HG03066 (cell line): Measurements from ENCODE around the gene ACTL7B.
"Not testable (repeated sequence)": the region's sequence is repeated elsewhere in the genome, so short reads cannot be mapped to it uniquely, and the experiment has no call there.

Experiments
- ATAC-seq: cut with Tn5 transposase; IDR thresholded peaks from one replicate; pipeline ENCODE4 v1.9.1; 2021; ENCODE audit warnings: low read depth; ENCODE audit not compliant: unreplicated experiment

Gene ACTL7B

DNA sequence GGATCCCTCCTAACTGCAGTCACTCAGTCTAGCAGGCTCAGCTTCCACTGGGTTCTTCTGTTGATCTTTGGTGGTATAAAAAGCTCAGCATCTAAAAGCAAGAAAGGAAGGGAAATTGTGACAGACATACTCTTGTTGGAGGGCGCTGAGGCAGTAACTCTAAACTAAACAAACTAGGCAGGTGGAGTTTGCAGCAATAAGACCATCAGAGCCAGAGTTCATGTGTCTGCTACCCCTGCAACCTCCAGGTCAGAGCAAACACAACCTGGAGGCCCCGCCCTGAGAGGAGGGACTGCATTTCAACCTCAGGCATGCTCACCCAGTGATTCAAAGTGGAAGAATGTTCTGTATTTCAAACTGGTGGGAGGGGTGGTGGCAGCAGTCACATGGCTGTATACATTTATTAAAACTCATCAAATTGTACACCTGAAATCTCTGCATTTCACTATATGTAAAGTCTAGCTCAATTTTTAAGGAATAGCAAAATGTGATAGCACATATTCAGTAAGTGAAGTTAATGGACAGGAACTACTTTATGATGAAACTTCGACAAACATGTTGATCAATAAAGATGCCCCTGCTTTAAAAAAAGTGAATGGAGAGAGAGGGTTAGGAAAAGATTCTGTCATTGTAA, 13.4 kb upstream of the ACTL7B start:
- ATAC-seq: no peak

- ATAC-seq: no peak
These were observed 12.0 kb upstream of the ACTL7B start for GRCh38 chr9:108867829-108868228.

GRCh38 chr9:108867116-108867515, 11.3 kb upstream of the ACTL7B start:
- ATAC-seq: no peak

GRCh38 chr9:108866001-108866420, 10.2 kb upstream of the ACTL7B start:
- ATAC-seq: no peak

DNA sequence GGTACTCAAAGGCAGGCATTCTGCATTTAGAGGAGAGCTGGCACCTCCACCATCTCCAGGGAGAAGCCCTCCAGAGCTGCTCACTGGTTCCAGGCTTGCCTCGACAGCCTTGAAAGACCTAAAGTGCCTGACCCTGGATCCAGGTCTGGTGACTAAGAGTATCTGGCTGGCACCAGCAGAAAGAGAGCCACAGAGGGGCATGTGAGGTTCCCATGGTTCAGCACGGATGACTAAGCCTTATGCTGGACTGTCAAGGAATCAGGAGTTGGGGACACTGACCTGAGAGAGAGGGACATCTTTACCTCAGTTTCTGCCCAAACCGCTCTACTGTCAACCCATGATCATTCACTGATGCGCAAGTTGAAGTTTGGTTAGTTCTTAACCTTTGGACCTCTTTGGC, 9.3 kb upstream of the ACTL7B start:
- no peak for ATAC-seq

DNA sequence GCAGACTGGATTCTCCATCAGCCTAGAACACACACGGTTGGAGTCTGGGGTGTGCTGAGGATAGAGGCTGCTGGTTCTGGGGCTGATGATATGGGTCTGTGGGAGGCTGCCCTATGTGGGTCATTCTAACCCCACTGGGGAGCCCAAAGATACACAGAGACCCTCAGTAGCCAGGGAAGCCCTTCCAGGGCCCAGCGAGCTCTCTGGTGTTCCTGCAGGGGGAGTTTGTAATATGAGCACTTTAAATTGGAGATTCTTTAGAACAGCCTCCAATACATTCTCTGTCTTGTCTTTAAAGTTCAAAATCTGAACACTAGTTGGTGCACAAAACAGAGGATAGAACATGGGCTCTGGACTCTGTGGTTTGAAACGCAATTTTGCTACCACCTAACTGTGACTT, 8.7 kb upstream of the ACTL7B start:
- no peak for ATAC-seq

DNA sequence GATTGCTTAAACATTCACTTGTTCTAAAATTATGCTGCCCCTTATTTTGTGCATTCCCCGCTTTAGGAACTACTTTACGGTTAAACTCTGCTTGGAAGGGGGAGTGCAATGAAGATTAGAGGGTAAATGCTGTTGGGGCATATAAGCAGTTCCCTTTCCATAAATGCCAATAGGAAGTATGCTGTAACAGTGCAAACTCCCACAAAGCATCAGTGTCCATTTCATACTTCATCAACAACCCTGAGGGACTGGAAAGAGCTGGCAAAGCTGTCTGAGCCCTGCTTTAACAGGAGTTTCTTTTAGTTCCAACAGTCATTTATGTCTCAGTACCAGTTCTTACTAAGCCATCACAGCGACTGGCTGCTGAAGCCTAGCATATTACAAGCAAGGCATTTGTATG, 8.1 kb upstream of the ACTL7B start:
- ATAC-seq: no peak

- ATAC-seq: no peak
These were observed 6.2 kb upstream of the ACTL7B start, which contains the start of gene ACTL7A for GRCh38 chr9:108861997-108862396. Gene ACTL7A (plus strand): TSS chr9:108862266. CDS start chr9:108862323, 57 bp downstream.

- no peak for ATAC-seq
These were observed 5.7 kb upstream of the ACTL7B start for GRCh38 chr9:108861464-108861863.

DNA sequence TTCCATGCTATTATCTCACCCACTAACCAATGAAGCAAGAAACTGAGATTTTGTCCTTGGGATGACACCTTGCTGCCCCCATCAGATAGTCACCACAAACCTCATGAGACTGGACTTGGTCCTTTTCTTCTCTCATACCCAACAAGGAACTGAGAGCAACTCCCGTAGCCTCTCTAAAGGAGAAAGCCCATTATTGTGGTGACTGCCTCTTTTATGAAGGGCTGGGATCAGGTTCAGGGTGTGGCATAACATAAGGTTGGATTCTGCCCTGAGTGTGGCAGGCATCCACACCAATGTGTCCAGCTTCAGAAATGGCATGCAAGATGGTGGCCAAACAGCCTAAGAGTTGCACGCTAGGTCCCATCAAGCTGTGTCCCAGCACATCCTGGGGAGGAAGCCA, 5.0 kb upstream of the ACTL7B start:
- no peak for ATAC-seq

DNA sequence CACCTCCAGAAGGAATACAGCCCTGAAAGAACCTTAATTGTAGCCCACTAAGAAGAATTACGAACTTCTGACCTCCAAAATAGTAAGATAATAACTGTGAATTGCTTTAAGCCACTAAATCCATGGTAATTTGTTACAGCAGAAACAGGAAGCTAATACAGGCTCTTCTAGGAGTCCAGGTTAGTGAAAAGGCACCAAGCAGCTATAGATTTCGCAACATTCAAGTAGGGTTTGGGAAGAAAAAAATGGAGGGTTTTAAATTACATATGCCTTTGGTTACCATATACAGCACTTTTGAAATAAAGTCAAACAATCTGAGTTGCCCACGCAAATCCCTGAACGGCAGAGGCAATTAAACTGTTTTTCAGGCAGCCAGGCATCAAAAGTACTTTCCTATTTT, 4.6 kb upstream of the ACTL7B start:
- no peak for ATAC-seq

GRCh38 chr9:108859459-108860114, 3.8 kb upstream of the ACTL7B start:
- peak; percentile 79 for ATAC-seq

DNA sequence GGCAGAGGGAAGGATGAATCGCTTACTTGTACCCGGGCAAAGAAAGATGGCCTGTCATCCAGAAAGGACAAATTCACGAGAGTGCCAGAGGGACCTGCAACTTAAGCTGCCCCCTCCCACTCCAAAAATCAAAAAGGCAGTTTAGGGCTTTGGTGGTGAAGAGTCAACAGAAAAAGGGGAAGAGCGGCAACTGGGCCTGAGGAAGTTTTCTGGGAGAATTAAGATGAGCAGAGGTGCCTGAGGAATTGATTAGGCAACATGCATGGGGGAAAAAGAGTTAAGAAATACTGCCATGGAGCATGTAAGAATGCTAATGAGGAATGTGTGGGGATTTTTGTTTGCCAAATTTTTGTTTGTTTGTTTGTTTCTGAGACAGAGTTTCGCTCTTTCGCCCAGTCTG, 1.8 kb upstream of the ACTL7B start:
- ATAC-seq: no peak

DNA sequence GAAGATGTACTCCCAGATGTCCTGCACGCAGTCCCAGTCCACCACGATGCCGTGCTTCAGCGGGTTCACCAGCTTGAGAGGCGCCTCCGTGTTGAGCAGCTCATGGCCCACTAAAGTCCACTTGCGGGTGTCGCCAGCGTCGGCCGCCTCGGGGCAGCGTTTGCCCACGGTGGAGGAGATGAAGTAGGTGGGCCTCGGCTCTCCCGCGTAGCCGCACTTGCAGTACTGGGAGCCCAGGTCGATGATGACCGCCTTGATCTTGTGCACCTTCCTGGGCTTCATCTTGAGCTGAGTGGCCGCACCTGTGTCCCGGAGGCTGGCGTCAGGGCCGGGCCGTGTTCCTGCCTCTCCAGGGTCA, 278 bp downstream of the ACTL7B start:
- ATAC-seq: no peak

DNA sequence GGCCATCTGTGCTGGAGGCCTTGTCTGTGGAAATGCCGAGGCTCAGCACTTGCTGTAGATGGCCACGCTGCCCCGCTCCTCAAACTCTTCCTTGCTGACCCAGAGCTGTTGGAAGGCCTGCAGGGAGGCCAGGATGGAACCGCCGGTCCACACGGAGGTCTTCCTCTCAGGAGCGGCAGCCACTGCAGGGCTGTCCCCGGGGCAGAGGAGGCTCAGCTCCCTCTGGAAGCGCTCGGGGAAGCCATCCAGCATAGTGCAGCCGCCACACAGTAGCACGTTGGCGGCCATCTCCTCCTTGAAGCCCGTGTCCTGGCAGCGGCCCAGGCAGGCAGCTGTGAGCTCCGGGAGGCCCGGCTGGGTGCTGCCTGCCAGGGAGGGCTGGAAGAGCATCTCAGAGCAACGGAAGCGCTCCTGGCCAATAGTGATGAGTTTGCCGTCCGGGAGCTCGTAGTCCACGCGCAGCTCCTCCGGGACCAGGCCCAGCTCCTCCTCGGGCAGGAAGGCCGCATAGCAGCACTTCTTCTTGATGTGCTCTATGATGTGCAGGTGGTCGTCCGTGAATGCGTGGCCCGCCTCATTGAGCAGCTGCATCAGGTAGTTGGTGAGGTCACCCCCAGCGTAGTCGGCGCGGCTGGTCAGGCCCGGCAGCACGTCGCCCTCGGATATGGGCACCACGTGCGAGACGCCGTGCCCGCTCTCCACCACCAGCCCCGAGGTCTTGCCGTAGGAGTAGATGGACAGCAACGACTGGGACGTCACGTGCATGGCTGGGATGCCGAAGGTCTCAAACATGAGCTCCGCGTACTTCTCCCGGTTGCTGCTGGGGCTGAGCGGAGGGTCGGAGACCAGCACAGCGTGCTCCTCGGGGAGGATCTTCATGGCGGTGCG, 901 bp downstream of the ACTL7B start:
- no peak for ATAC-seq

GRCh38 chr9:108854094-108854493, 1.7 kb downstream of the ACTL7B start:
- no peak for ATAC-seq

DNA sequence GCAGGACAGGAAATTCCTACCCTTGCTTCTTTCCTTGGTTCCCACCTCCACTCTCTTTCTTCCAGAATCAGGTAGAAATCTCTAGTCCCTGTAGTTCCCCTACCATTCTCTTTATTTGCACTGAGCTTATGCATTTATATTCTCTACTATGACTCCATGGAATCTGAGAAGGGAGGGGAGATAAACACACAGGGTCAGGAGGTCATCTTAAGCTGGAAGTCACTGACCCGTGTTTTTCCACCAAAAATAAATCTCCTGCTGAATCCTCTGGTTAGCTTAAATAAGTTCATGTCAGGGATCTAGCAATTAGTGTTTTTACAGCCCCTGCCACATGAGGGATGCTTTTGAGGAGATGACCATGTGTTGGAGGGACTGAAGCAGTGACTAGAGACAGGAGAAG, 3.7 kb downstream of the ACTL7B start:
- ATAC-seq: no peak

GRCh38 chr9:108851138-108851537, 4.6 kb downstream of the ACTL7B start:
- ATAC-seq: no peak

- ATAC-seq: no peak
These were observed 5.4 kb downstream of the ACTL7B start for GRCh38 chr9:108850293-108850897.

DNA sequence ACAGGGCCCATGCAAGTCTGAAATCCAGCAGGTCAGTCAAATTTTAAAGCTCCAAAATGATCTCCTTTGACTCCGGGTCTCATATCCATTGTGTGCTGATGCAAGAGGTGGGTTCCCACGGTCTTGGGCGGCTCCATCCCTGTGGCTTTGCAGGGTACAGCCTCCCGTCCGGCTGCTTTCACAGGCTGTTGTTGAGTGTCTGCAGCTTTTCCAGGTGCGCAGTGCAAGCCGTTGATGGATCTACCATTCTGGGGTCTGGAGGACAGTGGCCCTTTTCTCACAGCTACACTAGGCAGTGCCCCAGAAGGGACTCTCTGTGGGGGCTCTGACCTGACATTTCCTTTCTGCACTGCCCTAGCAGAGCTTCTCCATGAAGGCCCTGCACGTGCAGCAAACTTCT, 7.5 kb downstream of the ACTL7B start:
- ATAC-seq: not testable (repeated sequence)

GRCh38 chr9:108845947-108846346, 9.8 kb downstream of the ACTL7B start:
- no peak for ATAC-seq
